Gastrocnemius medialis (tissue), 4 donors: ENCODE measurements around the gene APOL2. TPM values are rescaled to one million over a fixed set of nuclear protein-coding genes. Genes with fewer than 3 reads are reported as not detected.

Experiments
- ATAC-seq, 2 donors: fragments of 150-250 bp; one replicate each; pipeline ENCODE4 v1.9.1; 2016
- DNase-seq, 2 donors: peaks; one replicate each; pipeline ENCODE4 v3.0.0-alpha.2; 2019
- H3K27ac ChIP-seq, 4 donors: fragments of 200-600 bp; sonication (generic); 1 replicate in 1 of 4; 2 replicates in 3 of 4; pipeline ENCODE4 v1.5.1; 2016 to 2018; ENCODE audit warnings: mild to moderate bottlenecking in 2 of 4, moderate library complexity in 1 of 4
- H3K27me3 ChIP-seq, 3 donors: fragments of 200-600 bp; sonication (generic) in 2 of 3; 1 replicate in 1 of 3; 2 replicates in 2 of 3; pipeline versions ENCODE4 v1.5.1 to v1.6.0; 2016 to 2019; ENCODE audit warnings: mild to moderate bottlenecking in 1 of 3, moderate library complexity in 1 of 3
- H3K36me3 ChIP-seq, 2 donors: fragments of 200-600 bp; sonication (generic) in 1 of 2; one replicate each; pipeline ENCODE4 v1.5.1; 2017 to 2018
- H3K4me1 ChIP-seq, 2 donors: fragments of 200-600 bp; sonication (generic) in 1 of 2; one replicate each; pipeline ENCODE4 v1.5.1; 2016 to 2017; ENCODE audit warnings: mild to moderate bottlenecking in 2 of 2
- H3K4me3 ChIP-seq, 4 donors: fragments of 200-600 bp; sonication (generic) in 3 of 4; 1 replicate in 1 of 4; 2 replicates in 3 of 4; pipeline ENCODE4 v1.5.1; 2016 to 2019; ENCODE audit warnings: mild to moderate bottlenecking in 2 of 4
- H3K9me3 ChIP-seq, 3 donors: fragments of 200-600 bp; sonication (generic) in 2 of 3; 1 replicate in 1 of 3; 2 replicates in 2 of 3; pipeline ENCODE4 v1.5.1; 2016 to 2019
- POLR2A ChIP-seq, 2 donors: fragments of 450-650 bp; IDR thresholded peaks; one replicate each; pipeline ENCODE4 v1.6.1; 2017; ENCODE audit warnings: antibody characterized with exemption in 2 of 2, mild to moderate bottlenecking in 2 of 2, moderate library complexity in 2 of 2
- in situ Hi-C, 4 donors: fragments of 200-750 bp; cut with MboI; loops; one replicate each; pipeline versions ENCODE4 v1.15.0 to v1.8.0; 2017; ENCODE audit warnings: low sequenced_read_pairs in 4 of 4
- intact Hi-C: fragments of 100-400 bp; cut with DNase I; formaldehyde crosslinking; loops from one replicate; pipeline ENCODE4 v1.15.1; 2023; ENCODE audit warnings: low total_unique reads
- total RNA-seq, 4 donors: library from RNA; depleted of rRNA; stranded (reverse); fragments of >200 nt; gene quantifications; one replicate each; pipeline versions ENCODE4 v1.1.0 to v1.2.3, GENCODE V29; 2016
- TF ChIP-seq, protein P1 (sequence below), 5 experiments: fragments of 450-650 bp in 3 of 5; fragments of 200-600 bp in 2 of 5; sonication (generic) in 2 of 5; IDR thresholded peaks in 4 of 5; conservative IDR thresholded peaks in 1 of 5; 1 replicate in 4 of 5; 2 replicates in 1 of 5; pipeline ENCODE4 v1.5.1; 2016 to 2019; ENCODE audit warnings: antibody characterized with exemption in 5 of 5, mild to moderate bottlenecking in 3 of 5, moderate library complexity in 3 of 5

The APOL2 gene
- total RNA-seq, 4 donors from 2014 or later: 8.7 to 25.5 (median 20.9) TPM

DNA sequence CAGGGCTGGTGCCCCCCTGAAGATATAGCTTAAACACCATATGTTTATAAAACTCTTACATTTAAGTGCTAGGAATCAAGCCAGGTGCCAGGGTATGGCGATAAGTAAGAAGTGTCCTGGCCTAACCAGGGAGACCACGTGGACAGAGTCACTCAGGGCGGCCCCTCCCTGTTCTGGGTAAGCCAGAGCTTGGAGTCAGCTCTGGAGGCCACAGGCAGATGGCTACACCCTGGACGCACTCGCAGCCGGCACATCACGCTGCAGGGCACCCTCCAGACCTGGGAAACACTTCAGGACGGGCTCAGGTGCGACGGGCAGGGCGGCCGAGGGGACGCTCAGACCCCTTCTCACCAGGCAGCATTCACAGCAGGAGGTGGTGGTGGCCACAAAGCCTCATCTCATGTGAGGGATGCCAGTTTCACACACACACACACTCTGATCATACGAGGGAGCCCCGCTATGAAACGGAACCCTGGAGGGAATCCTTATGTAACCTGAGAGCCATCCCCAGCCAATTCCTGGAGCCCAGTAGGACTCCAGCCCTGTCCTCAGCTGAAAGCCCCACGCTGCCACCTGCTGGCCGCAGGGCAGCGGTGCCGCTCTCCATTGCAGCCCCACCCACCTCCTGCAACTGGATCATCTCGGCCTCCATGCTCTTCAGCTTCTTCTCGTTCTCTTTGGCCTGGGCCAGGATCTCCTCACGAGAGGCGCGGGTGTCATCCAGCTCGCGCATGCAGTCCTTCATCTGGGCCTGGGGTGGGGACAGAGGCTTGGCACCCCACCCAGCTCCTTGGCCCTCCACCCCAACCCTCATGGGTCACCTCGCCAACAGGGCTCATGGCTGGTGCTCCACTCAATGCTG, 47.0 kb upstream of the APOL2 start:
- Histone ChIP-seq H3K27me3 (no peaks in the 10 kb centered on the region), H3K4me1 (peaks cover 10 to 11% of the 10 kb centered on the region in 2 donors), H3K36me3 (peaks cover 0 to 83% of the 10 kb centered on the region in 2 donors), H3K4me3 (no peak overlapping the region), H3K27ac (peak overlapping the region; percentile 4 to 61 (median 46)), H3K9me3 (no peaks in the 10 kb centered on the region)
- DNase-seq (peak; percentile 47 to 82), ATAC-seq (peak; percentile 85 to 95)
- no peak for TF ChIP-seq POLR2A (IDR thresholded peaks at IDR 0.05)
- TF ChIP-seq, protein P1, sequence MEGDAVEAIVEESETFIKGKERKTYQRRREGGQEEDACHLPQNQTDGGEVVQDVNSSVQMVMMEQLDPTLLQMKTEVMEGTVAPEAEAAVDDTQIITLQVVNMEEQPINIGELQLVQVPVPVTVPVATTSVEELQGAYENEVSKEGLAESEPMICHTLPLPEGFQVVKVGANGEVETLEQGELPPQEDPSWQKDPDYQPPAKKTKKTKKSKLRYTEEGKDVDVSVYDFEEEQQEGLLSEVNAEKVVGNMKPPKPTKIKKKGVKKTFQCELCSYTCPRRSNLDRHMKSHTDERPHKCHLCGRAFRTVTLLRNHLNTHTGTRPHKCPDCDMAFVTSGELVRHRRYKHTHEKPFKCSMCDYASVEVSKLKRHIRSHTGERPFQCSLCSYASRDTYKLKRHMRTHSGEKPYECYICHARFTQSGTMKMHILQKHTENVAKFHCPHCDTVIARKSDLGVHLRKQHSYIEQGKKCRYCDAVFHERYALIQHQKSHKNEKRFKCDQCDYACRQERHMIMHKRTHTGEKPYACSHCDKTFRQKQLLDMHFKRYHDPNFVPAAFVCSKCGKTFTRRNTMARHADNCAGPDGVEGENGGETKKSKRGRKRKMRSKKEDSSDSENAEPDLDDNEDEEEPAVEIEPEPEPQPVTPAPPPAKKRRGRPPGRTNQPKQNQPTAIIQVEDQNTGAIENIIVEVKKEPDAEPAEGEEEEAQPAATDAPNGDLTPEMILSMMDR (IDR thresholded peaks at IDR 0.05 in 4 of 5, conservative IDR thresholded peaks at IDR 0.05 in 1 of 5): peak; percentile 88 to 97 (median 92)
- in situ Hi-C loops (no loop called here), intact Hi-C loops (loop anchor here (1.0 to 10.0 kb wide), 3 partner anchors 88 to 352 kb away; no protein-coding TSS in a partner anchor)

DNA sequence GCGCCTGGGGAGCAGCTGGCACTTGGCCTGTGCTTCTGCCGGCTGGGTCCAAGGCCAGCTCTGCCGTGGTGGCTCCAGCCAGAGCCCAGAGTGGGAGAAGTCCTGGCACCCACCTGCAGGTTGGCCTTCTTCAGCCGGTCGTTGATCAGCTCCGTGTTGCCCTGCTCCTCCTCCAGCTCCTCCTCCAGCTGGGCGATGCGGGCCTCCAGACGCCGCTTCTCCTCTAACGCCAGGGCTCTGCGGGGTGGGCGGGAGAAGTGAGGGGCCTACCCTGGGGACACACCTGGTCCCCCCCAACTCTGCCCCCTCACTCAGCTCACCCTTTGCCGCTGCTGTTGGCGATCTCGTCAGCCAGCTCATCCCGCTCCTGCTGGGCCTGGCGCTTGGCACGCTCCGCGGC, 46.2 kb upstream of the APOL2 start:
- Histone ChIP-seq H3K9me3 (no peaks in the 10 kb centered on the region), H3K27me3 (no peaks in the 10 kb centered on the region), H3K4me1 (peaks cover 10 to 11% of the 10 kb centered on the region in 2 donors), H3K4me3 (no peak overlapping the region), H3K27ac (peak overlapping the region; percentile 1 to 61 (median 28)), H3K36me3 (peaks cover 0 to 88% of the 10 kb centered on the region in 2 donors)
- TF ChIP-seq, protein P1 (IDR thresholded peaks at IDR 0.05 in 4 of 5, conservative IDR thresholded peaks at IDR 0.05 in 1 of 5): no peak
- TF ChIP-seq POLR2A (IDR thresholded peaks at IDR 0.05): no peak
- intact Hi-C loops (loop anchor here (10.0 kb wide), 1 partner anchor 351 kb away; no protein-coding TSS in a partner anchor), in situ Hi-C loops (no loop called here)
- ATAC-seq (no peak), DNase-seq (no peak)

DNA sequence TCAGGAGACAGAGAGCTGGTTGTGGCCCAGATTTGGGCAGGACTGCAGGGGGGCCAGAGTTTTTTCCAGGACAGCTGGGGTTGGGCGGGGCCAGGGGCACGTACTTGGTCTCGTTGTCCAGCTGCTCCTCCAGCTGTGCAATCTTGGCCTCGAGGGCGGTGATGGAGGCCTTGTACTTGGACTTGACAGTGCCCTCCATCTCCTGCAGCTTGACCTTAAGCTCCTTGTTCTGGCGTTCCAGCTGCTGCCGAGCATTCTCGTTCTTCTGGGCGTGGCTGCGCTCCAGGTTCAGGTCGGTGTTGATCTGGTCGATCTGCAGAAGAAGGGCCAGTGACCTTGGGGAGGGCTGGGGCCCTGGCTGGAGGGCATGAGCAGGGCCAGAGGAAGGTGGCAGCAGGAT, 45.7 kb upstream of the APOL2 start:
- Histone ChIP-seq H3K4me3 (no peak overlapping the region), H3K9me3 (no peaks in the 10 kb centered on the region), H3K27ac (peak overlapping the region in 3 of 4 donors; percentile 1 to 14 (median 4)), H3K4me1 (peaks cover 10 to 11% of the 10 kb centered on the region in 2 donors), H3K36me3 (peaks cover 0 to 88% of the 10 kb centered on the region in 2 donors), H3K27me3 (no peaks in the 10 kb centered on the region)
- DNase-seq: peak in 1 of 2 donors; percentile 41
- TF ChIP-seq POLR2A (IDR thresholded peaks at IDR 0.05): no peak
- TF ChIP-seq, protein P1 (IDR thresholded peaks at IDR 0.05 in 4 of 5, conservative IDR thresholded peaks at IDR 0.05 in 1 of 5): no peak
- intact Hi-C loops: loop anchor here (10.0 kb wide), 1 partner anchor 350 kb away; no protein-coding TSS in a partner anchor
- no peak for ATAC-seq
- in situ Hi-C loops: no loop called here

DNA sequence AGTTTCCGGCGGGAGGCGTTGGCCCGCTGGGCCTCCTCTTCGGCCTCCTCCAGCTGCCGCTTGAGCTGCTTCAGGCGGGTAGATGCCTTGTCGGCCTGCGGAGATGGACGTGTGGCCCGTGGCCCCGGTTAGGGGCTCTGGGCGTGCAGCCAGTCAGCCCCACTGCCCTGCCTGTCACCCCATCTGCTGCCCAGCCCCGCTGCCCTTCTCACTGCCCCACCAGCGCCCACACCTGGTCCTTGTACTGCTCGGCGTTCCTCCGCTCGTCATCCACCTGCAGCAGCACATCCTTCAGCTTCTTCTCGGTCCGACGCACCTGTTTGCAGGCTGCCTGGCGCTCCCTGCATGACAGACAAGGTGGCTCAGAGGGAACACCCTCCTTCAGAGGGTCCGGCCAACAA, 44.8 kb upstream of the APOL2 start:
- ATAC-seq (no peak), DNase-seq (no peak)
- Histone ChIP-seq H3K27me3 (no peaks in the 10 kb centered on the region), H3K4me3 (no peak overlapping the region), H3K27ac (no peak overlapping the region), H3K9me3 (no peaks in the 10 kb centered on the region), H3K4me1 (peaks cover 10 to 11% of the 10 kb centered on the region in 2 donors), H3K36me3 (peaks cover 0 to 80% of the 10 kb centered on the region in 2 donors)
- TF ChIP-seq POLR2A (IDR thresholded peaks at IDR 0.05): no peak
- TF ChIP-seq, protein P1 (IDR thresholded peaks at IDR 0.05 in 4 of 5, conservative IDR thresholded peaks at IDR 0.05 in 1 of 5): no peak
- in situ Hi-C loops: no loop called here
- intact Hi-C loops: loop anchor here (10.0 kb wide), 1 partner anchor 349 kb away; no protein-coding TSS in a partner anchor
